ENCODE measurements around the gene KAZN.
"Not testable (repeated sequence)": the region's sequence is repeated elsewhere in the genome, so short reads cannot be mapped to it uniquely, and the experiment has no call there.

Gene KAZN

DNA sequence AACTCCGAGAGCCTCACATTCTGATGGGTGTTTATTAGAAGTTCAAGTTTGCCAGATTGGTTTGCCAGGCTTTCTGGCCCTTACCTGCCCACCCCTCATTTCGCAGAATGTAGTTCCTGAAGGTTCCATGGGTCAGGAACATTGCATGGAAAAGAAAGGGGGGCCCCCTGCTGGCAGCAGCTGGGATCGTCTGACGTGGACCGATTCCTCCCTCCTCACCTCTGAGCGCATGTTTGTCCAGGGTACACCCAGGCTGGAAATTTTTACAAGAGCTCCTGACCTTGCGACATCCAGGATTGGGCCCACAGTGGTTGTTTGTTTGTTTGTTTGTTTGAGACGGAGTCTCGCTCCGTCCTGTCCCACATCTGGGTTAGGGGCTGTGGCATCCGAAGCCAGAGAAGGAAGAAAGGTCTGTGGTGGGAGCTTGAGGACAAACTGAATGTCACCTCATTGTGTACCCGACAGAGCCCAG lies 429.1 kb downstream of the KAZN start:
- DNase-seq = peak; percentile 14

- DNase-seq = no peak
These were observed 429.6 kb downstream of the KAZN start for GRCh38 chr1:15028102-15028501.

- no peak for DNase-seq
These were observed 430.1 kb downstream of the KAZN start for GRCh38 chr1:15028616-15029015.

DNA sequence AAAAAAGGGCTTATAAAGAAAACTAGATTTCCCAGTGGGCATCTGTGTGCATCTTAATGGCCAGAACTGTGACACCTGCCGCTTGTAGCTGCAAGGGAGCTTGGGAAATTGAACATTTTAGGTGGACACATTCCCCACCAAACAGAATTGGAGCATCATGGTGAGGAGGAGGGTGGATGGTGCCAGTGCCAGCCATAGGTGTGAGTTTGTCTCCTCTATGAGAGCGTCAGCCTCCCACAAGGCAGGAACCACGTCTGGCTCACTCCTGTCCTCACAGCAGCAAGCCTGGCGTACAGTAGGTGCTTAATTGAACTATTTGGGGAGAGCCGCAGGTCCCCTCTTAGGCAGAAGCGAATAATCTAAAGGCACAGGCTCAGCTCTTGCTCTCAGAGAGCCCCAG lies 430.6 kb downstream of the KAZN start:
- no peak for DNase-seq

GRCh38 chr1:15029786-15030185 lies 431.3 kb downstream of the KAZN start:
- DNase-seq = no peak

DNA sequence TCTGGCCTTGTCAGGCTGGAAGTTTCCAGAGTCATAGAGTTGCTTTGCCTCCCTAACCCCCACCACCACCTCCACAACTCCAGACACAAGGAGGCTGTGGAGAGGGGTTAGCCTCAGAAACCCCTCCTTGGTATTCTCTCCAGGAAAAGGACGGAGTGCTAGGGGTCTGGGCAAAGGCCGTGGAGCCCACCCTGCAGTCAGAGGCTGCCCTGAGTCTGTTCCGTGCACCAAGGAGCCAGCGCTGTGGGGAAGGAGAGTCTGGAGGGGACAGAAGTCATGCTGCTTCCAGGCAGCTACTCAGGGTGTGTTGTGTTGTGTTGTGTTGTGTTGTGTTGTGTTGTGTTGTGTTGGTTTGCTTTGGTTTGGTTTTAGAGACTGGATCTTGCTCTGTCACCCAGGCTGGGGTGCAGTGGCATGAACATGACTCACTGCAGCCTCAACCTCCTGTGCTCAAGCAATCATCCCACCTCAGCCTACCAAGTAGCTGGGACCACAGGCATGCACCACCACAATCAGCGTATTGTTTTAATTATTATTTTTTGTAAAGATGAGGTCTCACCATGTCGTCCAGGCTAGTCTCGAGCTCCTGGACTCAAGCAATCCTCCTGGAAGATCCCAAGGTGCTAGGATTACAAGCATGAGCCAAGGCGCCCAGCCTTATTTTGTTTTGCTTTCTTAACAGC lies 432.9 kb downstream of the KAZN start:
- DNase-seq = no peak

- DNase-seq = no peak
These were observed 434.8 kb downstream of the KAZN start for GRCh38 chr1:15033264-15033663.

- DNase-seq = no peak
These were observed 436.2 kb downstream of the KAZN start for GRCh38 chr1:15034656-15035055.

- DNase-seq = no peak
These were observed 436.8 kb downstream of the KAZN start for GRCh38 chr1:15035236-15035635.

DNA sequence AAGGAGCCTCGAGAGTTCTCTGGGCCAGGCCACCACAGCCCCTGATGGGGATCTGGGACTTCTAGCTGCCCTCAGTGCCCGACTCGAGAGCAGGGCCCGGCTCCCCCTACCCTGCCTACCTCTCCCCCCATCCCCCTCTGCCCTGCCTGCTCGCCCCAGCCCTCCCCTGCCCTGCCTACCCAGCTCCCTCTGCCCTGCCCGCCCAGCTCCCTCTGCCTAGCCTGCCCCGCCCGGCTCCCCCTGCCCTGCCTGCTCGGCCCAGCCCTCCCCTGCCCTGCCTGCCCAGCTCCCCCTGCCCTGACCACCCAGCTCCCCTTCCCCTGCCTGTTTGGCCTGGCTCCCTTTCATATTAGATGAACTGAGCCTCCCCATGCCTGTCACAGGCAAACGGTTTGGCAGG lies 437.6 kb downstream of the KAZN start:
- DNase-seq = no peak

- DNase-seq = peak; percentile 4
These were observed 439.9 kb downstream of the KAZN start for GRCh38 chr1:15038232-15039016.

DNA sequence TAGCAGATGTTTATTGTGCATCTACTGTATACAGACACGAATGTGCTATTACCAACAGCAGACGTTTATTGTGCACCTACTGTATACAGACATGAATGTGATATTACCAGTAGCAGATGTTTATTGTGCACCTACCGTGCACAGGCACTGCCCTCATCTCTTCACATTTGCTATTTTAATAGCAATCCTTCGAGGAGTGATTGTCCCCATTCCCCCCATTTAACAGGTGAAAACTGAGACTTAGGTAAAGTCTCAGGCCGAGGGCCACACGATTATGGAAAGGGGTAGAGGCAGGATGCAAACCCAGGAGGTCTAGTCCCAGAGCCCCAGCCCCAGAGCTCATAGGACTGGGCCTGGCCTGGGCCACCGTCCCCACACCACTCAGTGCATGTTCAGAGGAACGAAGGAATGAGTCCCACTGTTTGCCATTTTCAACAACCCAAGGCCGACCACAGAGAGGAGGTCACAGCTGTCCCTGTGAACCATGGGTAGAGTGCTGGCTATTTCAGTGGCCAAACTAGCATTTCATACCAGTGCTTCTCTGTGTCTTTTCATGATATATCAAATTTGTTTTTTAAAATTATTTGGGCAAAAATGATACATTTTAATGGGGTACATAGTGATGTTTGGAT lies 440.6 kb downstream of the KAZN start:
- no peak for DNase-seq

GRCh38 chr1:15039901-15040300 lies 441.4 kb downstream of the KAZN start:
- no peak for DNase-seq

GRCh38 chr1:15040685-15041084 lies 442.2 kb downstream of the KAZN start:
- DNase-seq = not testable (repeated sequence)

GRCh38 chr1:15042866-15043265 lies 444.4 kb downstream of the KAZN start:
- no peak for DNase-seq

GRCh38 chr1:15043934-15044333 lies 445.4 kb downstream of the KAZN start:
- DNase-seq = no peak

GRCh38 chr1:15045123-15045522 lies 446.6 kb downstream of the KAZN start:
- no peak for DNase-seq

GRCh38 chr1:15046487-15047165 lies 448.1 kb downstream of the KAZN start:
- DNase-seq = peak; percentile 52

DNA sequence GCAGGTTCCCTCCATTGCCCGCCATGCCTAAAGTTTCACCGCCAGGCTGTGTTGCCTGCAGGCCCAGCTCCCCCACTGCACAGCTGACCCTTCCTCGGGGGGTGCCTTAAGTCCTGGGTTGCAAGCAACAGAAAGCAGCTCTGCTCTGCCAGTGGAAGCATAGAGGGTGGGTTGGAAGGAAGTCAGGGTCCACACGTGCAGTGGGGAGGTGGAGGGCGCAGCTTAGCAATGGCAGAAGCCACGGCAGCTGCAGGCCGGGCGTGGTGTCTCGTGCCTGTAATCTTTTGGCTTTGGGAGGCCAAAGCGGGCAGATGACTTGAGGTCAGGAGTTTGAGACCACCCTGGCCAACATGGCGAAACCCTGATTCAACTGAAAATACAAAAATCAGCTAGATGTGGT lies 448.8 kb downstream of the KAZN start:
- no peak for DNase-seq

- DNase-seq = no peak
These were observed 450.0 kb downstream of the KAZN start for GRCh38 chr1:15048437-15048980.

DNA sequence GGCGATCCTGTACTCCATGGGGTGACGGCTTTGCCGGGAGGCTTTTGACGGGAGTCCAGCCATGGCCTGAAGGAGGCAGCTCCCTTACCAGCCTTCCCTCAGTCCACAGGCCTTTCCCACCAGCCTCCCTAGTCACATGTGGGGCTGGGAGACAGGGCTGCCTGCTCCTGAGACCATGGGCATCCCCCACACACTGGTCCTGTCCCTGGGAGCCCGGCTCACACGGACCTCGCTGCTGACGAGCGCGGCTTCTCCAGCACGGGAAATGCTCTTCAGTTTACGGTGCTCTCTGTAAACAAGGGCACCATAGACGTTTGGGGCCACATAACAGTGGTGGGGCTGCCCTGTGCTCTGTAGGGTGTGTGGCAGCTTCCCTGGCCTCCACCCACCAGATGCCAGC lies 450.6 kb downstream of the KAZN start:
- no peak for DNase-seq

DNA sequence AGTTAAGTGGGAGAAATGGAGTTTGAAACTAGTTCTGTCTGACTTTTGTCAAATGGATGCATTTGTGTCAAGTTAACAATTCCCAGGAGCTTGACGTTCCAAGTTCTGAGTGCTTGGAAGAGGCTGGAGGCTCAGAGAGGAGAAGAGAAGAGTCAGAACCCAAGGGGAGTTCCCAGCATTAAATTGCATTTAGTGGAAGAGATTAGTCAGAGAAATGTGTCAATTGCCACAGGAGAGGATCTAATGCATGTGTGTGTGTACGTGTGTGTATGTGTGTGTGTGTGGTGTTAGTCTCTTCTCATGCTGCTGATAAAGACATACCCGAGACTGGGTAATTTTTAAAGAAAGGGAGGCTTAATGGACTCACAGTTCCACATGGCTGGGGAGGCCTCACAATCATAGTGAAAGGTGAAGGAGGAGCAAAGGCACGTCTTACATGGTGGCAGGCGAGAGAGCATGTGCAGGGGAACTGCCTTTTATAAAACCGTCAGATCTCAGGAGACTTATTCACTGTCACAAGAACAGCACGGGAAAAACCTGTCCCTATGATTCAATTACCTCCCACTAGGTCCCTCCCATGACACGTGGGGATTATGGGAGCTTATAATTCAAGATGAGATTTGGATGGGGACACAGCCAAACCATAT lies 453.5 kb downstream of the KAZN start:
- no peak for DNase-seq

GRCh38 chr1:15053153-15053552 lies 454.7 kb downstream of the KAZN start:
- DNase-seq = no peak
